Measurements from ENCODE around the gene GSTO2.

Gene GSTO2

GRCh38 chr10:104328646-104328895 lies 59.6 kb downstream of the GSTO2 start:
- no peak for TF ChIP-seq CTCF (IDR thresholded peaks at IDR 0.05; ENCODE audit: borderline replicate concordance, control extremely low read depth, extremely low read depth, insufficient read depth, missing control alignments)
- in situ Hi-C loops (cut with MboI; ENCODE audit: low sequenced_read_pairs, unreplicated experiment) = no loop called here
- no peak for DNase-seq (ENCODE audit: low spot score)

DNA sequence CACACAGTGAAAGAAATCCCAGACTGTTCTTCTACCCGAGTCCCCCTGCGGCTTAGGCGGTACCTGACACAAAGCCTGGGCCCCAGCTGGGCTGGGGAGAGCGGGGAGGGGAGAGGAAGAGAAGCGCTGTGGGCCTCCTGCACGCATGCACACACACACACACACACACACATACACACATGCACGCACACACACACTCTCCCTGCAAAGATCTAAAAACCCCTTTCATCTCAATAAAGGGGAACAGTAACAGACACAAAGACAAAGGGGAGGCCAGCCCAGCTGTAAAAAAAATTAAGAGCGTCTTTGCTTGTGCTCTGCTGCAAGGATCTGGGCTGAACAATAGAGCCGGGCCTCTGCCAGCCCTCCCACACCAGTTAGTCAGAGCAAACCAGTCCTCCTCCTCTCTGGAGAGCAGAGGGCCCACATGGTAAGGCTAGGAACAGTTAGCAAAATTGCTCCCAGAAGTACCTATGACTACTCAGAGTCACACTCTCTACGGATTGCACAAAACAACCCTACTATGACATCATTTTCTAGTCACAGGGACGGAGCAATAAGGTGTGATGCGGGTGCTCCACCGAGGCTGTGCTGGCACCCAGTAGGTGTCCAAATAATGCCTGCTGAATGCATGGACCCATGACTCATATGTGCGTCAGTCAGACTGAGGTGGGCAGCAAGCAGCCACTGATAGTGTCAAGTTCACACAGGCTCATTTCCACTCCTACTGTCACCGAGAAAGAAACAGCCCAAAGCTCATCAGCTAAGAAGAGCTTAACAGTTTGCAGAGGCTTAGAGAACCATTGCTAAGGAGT lies 60.1 kb downstream of the GSTO2 start:
- in situ Hi-C loops (cut with MboI; ENCODE audit: low sequenced_read_pairs, unreplicated experiment) = no loop called here
- peak; percentile 52 for DNase-seq (ENCODE audit: low spot score)
- TF ChIP-seq CTCF (IDR thresholded peaks at IDR 0.05; ENCODE audit: borderline replicate concordance, control extremely low read depth, extremely low read depth, insufficient read depth, missing control alignments) = no peak

DNA sequence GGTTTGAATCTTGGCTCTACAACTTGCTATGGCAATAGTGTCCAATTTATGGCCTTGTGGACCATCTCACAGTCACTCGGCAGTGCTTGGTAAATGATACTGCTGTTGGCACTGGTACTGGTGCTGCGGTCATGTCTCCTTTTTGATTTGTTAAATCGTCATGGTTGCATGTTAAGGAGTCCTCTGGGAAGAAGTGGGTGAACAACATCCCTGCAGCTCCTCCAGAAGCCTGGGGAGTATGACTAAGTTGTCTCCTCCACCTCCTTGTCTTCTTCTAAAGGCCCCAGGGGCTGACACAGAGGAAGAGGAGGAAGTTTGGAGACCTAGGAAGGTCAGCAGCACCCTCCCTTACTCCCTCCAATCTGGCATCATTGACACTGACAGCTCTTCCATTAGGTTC lies 60.8 kb downstream of the GSTO2 start:
- no peak for DNase-seq (ENCODE audit: low spot score)
- in situ Hi-C loops (cut with MboI; ENCODE audit: low sequenced_read_pairs, unreplicated experiment) = no loop called here
- no peak for TF ChIP-seq CTCF (IDR thresholded peaks at IDR 0.05; ENCODE audit: borderline replicate concordance, control extremely low read depth, extremely low read depth, insufficient read depth, missing control alignments)

GRCh38 chr10:104330168-104331110 lies 61.5 kb downstream of the GSTO2 start:
- TF ChIP-seq CTCF (IDR thresholded peaks at IDR 0.05; ENCODE audit: borderline replicate concordance, control extremely low read depth, extremely low read depth, insufficient read depth, missing control alignments) = no peak
- DNase-seq (ENCODE audit: low spot score) = no peak
- in situ Hi-C loops (cut with MboI; ENCODE audit: low sequenced_read_pairs, unreplicated experiment) = no loop called here

DNA sequence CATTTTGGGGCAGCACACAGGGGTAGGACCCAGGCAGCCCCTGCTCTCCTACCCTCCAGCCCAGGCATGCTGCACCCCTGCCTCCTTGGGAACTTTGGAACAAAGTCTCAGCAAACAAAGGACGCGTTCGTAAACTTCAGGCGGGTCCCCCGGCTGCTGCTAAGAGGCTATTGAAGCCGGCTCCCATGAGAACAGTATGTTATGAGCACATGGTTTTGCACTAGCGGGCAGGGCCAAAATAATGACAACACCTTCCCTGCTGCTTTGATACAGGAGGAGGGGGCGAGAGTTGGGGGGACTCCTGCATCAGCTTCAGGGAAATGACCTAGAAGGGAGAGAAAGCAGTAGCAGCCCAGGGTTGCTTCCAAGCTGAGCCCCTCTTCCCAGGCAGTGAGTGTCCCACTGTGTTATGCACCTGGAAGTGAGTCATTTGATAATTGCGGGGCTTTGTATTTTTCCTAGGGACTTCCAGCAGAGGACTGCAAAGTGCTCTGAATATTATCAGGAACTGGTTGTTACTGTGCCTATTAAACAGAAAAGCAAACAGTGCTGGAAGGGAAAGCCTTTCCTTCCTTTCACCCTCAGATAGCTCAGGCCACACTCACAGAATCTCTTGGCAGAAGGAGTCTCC lies 62.3 kb downstream of the GSTO2 start:
- TF ChIP-seq CTCF (IDR thresholded peaks at IDR 0.05; ENCODE audit: borderline replicate concordance, control extremely low read depth, extremely low read depth, insufficient read depth, missing control alignments) = no peak
- DNase-seq (ENCODE audit: low spot score) = no peak
- in situ Hi-C loops (cut with MboI; ENCODE audit: low sequenced_read_pairs, unreplicated experiment) = no loop called here

GRCh38 chr10:104332243-104333031 lies 63.5 kb downstream of the GSTO2 start:
- DNase-seq (ENCODE audit: low spot score) = no peak
- in situ Hi-C loops (cut with MboI; ENCODE audit: low sequenced_read_pairs, unreplicated experiment) = no loop called here
- TF ChIP-seq CTCF (IDR thresholded peaks at IDR 0.05; ENCODE audit: borderline replicate concordance, control extremely low read depth, extremely low read depth, insufficient read depth, missing control alignments) = no peak

All from GM13976 (cell line).